Measurements from ENCODE around the gene MAD2L1BP. TPM values are rescaled to one million over a fixed set of nuclear protein-coding genes. Genes with fewer than 3 reads are reported as not detected.
"Not testable (repeated sequence)": the region's sequence is repeated elsewhere in the genome, so short reads cannot be mapped to it uniquely, and the experiment has no call there.

Gene MAD2L1BP
- total RNA-seq, 1 experiment from 2014 or later, result 36.6 TPM

DNA sequence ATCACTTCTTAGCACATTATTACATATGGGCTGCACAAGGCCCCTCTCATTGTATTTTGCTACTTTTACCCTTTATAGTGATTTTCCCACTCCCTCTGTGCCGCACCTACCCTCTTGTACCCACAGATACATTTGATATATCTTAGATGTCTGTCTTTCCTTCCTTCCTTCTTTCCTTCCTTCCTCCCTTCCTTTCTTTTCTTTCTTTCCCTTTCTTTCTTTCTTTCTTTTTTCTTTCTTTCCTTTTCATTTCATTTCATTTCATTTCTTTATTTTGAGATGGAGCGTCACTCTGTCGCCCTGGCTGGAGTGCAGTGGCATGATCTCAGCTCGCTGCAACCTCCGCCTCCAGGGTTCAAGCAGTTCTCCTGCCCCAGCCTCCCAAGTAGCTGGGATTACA is 47.4 kb upstream of the MAD2L1BP start:
- TF ChIP-seq YY1 (IDR thresholded peaks at IDR 0.05; ENCODE audit: extremely low read depth, insufficient replicate concordance, low read depth, low read length) (no peak), JUND (IDR thresholded peaks at IDR 0.05) (no peak), SIN3A (IDR thresholded peaks at IDR 0.05; ENCODE audit: low read depth) (no peak), FOSL1 (IDR thresholded peaks at IDR 0.05; ENCODE audit: low read depth) (no peak), CBX3 (IDR thresholded peaks at IDR 0.05; ENCODE audit: low read depth) (no peak)
- TF ChIP-seq, protein P1, sequence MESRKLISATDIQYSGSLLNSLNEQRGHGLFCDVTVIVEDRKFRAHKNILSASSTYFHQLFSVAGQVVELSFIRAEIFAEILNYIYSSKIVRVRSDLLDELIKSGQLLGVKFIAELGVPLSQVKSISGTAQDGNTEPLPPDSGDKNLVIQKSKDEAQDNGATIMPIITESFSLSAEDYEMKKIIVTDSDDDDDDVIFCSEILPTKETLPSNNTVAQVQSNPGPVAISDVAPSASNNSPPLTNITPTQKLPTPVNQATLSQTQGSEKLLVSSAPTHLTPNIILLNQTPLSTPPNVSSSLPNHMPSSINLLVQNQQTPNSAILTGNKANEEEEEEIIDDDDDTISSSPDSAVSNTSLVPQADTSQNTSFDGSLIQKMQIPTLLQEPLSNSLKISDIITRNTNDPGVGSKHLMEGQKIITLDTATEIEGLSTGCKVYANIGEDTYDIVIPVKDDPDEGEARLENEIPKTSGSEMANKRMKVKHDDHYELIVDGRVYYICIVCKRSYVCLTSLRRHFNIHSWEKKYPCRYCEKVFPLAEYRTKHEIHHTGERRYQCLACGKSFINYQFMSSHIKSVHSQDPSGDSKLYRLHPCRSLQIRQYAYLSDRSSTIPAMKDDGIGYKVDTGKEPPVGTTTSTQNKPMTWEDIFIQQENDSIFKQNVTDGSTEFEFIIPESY (IDR thresholded peaks at IDR 0.05; ENCODE audit: extremely low read depth, insufficient replicate concordance, low read length), result no peak
- TF ChIP-seq, protein P2, sequence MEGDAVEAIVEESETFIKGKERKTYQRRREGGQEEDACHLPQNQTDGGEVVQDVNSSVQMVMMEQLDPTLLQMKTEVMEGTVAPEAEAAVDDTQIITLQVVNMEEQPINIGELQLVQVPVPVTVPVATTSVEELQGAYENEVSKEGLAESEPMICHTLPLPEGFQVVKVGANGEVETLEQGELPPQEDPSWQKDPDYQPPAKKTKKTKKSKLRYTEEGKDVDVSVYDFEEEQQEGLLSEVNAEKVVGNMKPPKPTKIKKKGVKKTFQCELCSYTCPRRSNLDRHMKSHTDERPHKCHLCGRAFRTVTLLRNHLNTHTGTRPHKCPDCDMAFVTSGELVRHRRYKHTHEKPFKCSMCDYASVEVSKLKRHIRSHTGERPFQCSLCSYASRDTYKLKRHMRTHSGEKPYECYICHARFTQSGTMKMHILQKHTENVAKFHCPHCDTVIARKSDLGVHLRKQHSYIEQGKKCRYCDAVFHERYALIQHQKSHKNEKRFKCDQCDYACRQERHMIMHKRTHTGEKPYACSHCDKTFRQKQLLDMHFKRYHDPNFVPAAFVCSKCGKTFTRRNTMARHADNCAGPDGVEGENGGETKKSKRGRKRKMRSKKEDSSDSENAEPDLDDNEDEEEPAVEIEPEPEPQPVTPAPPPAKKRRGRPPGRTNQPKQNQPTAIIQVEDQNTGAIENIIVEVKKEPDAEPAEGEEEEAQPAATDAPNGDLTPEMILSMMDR (IDR thresholded peaks at IDR 0.05 in 2 of 3, conservative IDR thresholded peaks at IDR 0.05 in 1 of 3; ENCODE audit: borderline replicate concordance in 1 of 3, insufficient read depth in 1 of 3, low read depth in 2 of 3, low read length in 2 of 3), result no peak
- TF ChIP-seq, protein P3, sequence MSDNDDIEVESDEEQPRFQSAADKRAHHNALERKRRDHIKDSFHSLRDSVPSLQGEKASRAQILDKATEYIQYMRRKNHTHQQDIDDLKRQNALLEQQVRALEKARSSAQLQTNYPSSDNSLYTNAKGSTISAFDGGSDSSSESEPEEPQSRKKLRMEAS (IDR thresholded peaks at IDR 0.05), result no peak
- Histone ChIP-seq H3K4me1 (ENCODE audit: control insufficient read depth in 1 of 2, insufficient read depth in 2 of 2, low read length in 2 of 2) (no peaks in the 10 kb centered on the region), H3K27me3 (ENCODE audit: insufficient read depth, low read length) (no peaks in the 10 kb centered on the region), H3K9ac (ENCODE audit: low read length) (no peak overlapping the region), H2AFZ (ENCODE audit: low read depth, low read length, poor library complexity, severe bottlenecking) (no peak overlapping the region), H3K27ac (ENCODE audit: low read depth, low read length) (no peak overlapping the region), H3K9me2 (ENCODE audit: insufficient read depth) (no peaks in the 10 kb centered on the region), H3K9me3 (ENCODE audit: control insufficient read depth in 1 of 2, insufficient read depth in 1 of 2, low read depth in 1 of 2, low read length in 2 of 2) (no peaks in the 10 kb centered on the region), H3K79me2 (ENCODE audit: insufficient read depth, low read length) (peaks cover 5% of the 10 kb centered on the region; the same call in 1 of the 2 replicates), H3K4me2 (ENCODE audit: low read length) (no peak overlapping the region), H4K20me1 (ENCODE audit: insufficient read depth) (no peaks in the 10 kb centered on the region), H3K36me3 (ENCODE audit: control insufficient read depth in 1 of 2, insufficient read depth in 2 of 2, low read length in 2 of 2) (peaks cover 37 to 42% of the 10 kb centered on the region in 2 experiments), H3K4me3 (replicated peaks in 1 of 2; ENCODE audit: low read depth in 1 of 2, low read length in 2 of 2) (no peak overlapping the region)
- intact Hi-C loops (cut with micrococcal nuclease), result no loop called here
- CTCF ChIA-PET, result no interaction called here
- POLR2A ChIA-PET, result no interaction called here
- RAD21 ChIA-PET (ENCODE audit: low non-redundant PET in 1 of 2, low total read pairs in 2 of 2, uncharacterized antibody in 2 of 2, unreplicated experiment in 2 of 2), result no interaction called here
- no peak for DNase-seq (ENCODE audit: low read depth, low spot score)
- BruUV-seq (replicated peaks), result no TSS peak
- no peak for ATAC-seq

DNA sequence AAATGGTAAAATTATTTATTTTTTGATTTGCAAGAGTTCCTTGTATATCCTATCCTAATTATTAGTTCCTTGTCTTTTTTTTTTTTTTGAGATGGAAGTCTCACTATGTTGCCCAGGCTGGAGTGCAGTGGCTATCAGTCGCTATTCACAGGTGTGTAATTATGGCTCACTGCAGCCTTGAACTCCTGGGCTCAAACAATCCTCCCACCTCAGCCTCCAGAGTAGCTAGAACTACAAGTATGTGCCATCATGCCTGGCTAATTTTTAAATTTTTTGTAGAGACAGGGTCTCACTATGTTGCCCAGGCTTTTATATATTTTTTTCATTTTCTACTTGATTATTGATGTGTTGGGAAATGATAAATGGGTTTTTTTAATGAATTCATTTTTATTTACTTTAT is 46.1 kb upstream of the MAD2L1BP start:
- H3K4me2 ChIP-seq (ENCODE audit: low read length); DNase-seq (ENCODE audit: low read depth, low spot score); CTCF ChIA-PET; H2AFZ ChIP-seq (ENCODE audit: low read depth, low read length, poor library complexity, severe bottlenecking); H3K27ac ChIP-seq (ENCODE audit: low read depth, low read length); H3K79me2 ChIP-seq (ENCODE audit: insufficient read depth, low read length); H3K9me2 ChIP-seq (ENCODE audit: insufficient read depth); H3K9ac ChIP-seq (ENCODE audit: low read length); BruUV-seq (replicated peaks); intact Hi-C loops (cut with micrococcal nuclease); H3K4me1 ChIP-seq (ENCODE audit: control insufficient read depth in 1 of 2, insufficient read depth in 2 of 2, low read length in 2 of 2); H4K20me1 ChIP-seq (ENCODE audit: insufficient read depth); RAD21 ChIA-PET (ENCODE audit: low non-redundant PET in 1 of 2, low total read pairs in 2 of 2, uncharacterized antibody in 2 of 2, unreplicated experiment in 2 of 2); ATAC-seq; H3K27me3 ChIP-seq (ENCODE audit: insufficient read depth, low read length); H3K4me3 ChIP-seq (replicated peaks in 1 of 2; ENCODE audit: low read depth in 1 of 2, low read length in 2 of 2); H3K9me3 ChIP-seq (ENCODE audit: control insufficient read depth in 1 of 2, insufficient read depth in 1 of 2, low read depth in 1 of 2, low read length in 2 of 2): not testable (repeated sequence)
- H3K36me3 ChIP-seq (ENCODE audit: control insufficient read depth in 1 of 2, insufficient read depth in 2 of 2, low read length in 2 of 2), result peaks cover 28% of the 10 kb centered on the region in 2 experiments
- POLR2A ChIA-PET, result interaction anchor here (0.6 kb wide), 1 partner anchor 40 kb away, joined by 3 read pairs; the partner anchor contains the start of gene GTPBP2
